ENCODE measurements around the gene OGFRL1.

DNA sequence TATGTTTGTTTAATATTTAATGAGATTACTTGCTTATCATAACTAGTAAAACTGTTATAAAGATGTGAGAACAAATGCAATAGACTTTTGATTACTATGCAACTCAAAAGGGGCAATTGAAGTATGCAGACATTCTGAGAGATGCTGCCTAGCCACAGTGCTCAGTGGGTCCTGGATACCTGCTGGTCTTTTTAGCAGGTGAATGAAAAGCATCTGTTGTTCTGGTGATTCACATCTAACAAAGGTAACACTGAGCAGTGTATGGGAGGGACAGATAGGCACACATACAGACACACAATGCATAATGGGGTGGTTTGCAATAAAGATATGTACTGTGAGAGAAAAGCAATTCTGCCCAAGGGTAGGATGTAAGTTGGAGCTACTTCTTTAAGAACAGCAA lies 46.9 kb downstream of the OGFRL1 start:
- TF ChIP-seq, protein P1, sequence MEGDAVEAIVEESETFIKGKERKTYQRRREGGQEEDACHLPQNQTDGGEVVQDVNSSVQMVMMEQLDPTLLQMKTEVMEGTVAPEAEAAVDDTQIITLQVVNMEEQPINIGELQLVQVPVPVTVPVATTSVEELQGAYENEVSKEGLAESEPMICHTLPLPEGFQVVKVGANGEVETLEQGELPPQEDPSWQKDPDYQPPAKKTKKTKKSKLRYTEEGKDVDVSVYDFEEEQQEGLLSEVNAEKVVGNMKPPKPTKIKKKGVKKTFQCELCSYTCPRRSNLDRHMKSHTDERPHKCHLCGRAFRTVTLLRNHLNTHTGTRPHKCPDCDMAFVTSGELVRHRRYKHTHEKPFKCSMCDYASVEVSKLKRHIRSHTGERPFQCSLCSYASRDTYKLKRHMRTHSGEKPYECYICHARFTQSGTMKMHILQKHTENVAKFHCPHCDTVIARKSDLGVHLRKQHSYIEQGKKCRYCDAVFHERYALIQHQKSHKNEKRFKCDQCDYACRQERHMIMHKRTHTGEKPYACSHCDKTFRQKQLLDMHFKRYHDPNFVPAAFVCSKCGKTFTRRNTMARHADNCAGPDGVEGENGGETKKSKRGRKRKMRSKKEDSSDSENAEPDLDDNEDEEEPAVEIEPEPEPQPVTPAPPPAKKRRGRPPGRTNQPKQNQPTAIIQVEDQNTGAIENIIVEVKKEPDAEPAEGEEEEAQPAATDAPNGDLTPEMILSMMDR (IDR thresholded peaks at IDR 0.05; ENCODE audit: insufficient read depth, low read length) = no peak
- no peak for TF ChIP-seq GABPA (IDR thresholded peaks at IDR 0.05; ENCODE audit: low read depth)
- TF ChIP-seq SPI1 (IDR thresholded peaks at IDR 0.05; ENCODE audit: borderline replicate concordance, low read depth) = no peak
- TF ChIP-seq, protein P2, sequence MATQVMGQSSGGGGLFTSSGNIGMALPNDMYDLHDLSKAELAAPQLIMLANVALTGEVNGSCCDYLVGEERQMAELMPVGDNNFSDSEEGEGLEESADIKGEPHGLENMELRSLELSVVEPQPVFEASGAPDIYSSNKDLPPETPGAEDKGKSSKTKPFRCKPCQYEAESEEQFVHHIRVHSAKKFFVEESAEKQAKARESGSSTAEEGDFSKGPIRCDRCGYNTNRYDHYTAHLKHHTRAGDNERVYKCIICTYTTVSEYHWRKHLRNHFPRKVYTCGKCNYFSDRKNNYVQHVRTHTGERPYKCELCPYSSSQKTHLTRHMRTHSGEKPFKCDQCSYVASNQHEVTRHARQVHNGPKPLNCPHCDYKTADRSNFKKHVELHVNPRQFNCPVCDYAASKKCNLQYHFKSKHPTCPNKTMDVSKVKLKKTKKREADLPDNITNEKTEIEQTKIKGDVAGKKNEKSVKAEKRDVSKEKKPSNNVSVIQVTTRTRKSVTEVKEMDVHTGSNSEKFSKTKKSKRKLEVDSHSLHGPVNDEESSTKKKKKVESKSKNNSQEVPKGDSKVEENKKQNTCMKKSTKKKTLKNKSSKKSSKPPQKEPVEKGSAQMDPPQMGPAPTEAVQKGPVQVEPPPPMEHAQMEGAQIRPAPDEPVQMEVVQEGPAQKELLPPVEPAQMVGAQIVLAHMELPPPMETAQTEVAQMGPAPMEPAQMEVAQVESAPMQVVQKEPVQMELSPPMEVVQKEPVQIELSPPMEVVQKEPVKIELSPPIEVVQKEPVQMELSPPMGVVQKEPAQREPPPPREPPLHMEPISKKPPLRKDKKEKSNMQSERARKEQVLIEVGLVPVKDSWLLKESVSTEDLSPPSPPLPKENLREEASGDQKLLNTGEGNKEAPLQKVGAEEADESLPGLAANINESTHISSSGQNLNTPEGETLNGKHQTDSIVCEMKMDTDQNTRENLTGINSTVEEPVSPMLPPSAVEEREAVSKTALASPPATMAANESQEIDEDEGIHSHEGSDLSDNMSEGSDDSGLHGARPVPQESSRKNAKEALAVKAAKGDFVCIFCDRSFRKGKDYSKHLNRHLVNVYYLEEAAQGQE (IDR thresholded peaks at IDR 0.05; ENCODE audit: insufficient replicate concordance, low read depth) = no peak
- no peak for TF ChIP-seq POLR2AphosphoS5 (IDR thresholded peaks at IDR 0.05; ENCODE audit: low read depth)
